Natural killer cell treated with Interleukin-12 subunit alpha and Interleukin-12 subunit beta and Interleukin-15 and Interleukin-18, amount 100 ng/mL, for 72 hours (primary cell): Measurements from ENCODE around the gene OR2D3. TPM values are rescaled to one million over a fixed set of nuclear protein-coding genes. Genes with fewer than 3 reads are reported as not detected.
A peak's percentile ranks its signal among the peaks of the same experiment; 100 is the strongest.
"Not testable (repeated sequence)": the region's sequence is repeated elsewhere in the genome, so short reads cannot be mapped to it uniquely, and the experiment has no call there.

ENCODE experiments used
- ATAC-seq, 2 donors: fragments of 150-1000 bp; cut with Tn5 transposase in 1 of 2; sonication (Bioruptor Pico), chemical (Tn5 transposase) in 1 of 2; 2 replicates each; pipeline ENCODE4 v1.10.0; 2021
- DNase-seq: peaks from one replicate; pipeline ENCODE4 v3.0.0; 2022; ENCODE audit warnings: low spot score
- H3K27ac Mint-ChIP-seq, 2 donors: 1 replicate in 1 of 2; 2 replicates in 1 of 2; pipeline ENCODE4 v1.8.0; 2022; ENCODE audit warnings: mixed read lengths in 2 of 2, mild to moderate bottlenecking in 1 of 2, moderate library complexity in 1 of 2
- H3K27me3 Mint-ChIP-seq, 2 donors: 1 replicate in 1 of 2; 2 replicates in 1 of 2; pipeline ENCODE4 v1.8.0; 2022; ENCODE audit warnings: mixed read lengths in 2 of 2
- H3K36me3 Mint-ChIP-seq: one replicate; pipeline ENCODE4 v1.8.0; 2022; ENCODE audit warnings: mixed read lengths
- H3K4me1 Mint-ChIP-seq, 2 donors: 1 replicate in 1 of 2; 2 replicates in 1 of 2; pipeline ENCODE4 v1.8.0; 2022; ENCODE audit warnings: low read depth in 2 of 2, mixed read lengths in 2 of 2, mild to moderate bottlenecking in 1 of 2
- H3K4me3 Mint-ChIP-seq: one replicate; pipeline ENCODE4 v1.8.0; 2022; ENCODE audit warnings: mixed read lengths
- H3K9me3 Mint-ChIP-seq: 2 replicates; pipeline ENCODE4 v1.8.0; 2022; ENCODE audit warnings: mixed read lengths
- total RNA-seq, 2 donors: library from RNA; stranded (reverse); gene quantifications; one replicate each; pipeline ENCODE4 v1.2.3, GENCODE V29; 2022

The OR2D3 gene
- total RNA-seq, 2 donors from 2014 or later: not detected

- not testable (repeated sequence) for ATAC-seq
Measured at GRCh38 chr11:6904804-6905203, 16.0 kb upstream of the OR2D3 start.

GRCh38 chr11:6911378-6911777 is 9.4 kb upstream of the OR2D3 start:
- no peak for DNase-seq
- no peaks in the 10 kb centered on the region for H3K4me1 Mint-ChIP-seq
- H3K27me3 Mint-ChIP-seq: no peaks in the 10 kb centered on the region
- ATAC-seq: no peak
- no peak overlapping the region for H3K27ac Mint-ChIP-seq
- no peaks in the 10 kb centered on the region for H3K36me3 Mint-ChIP-seq
- H3K4me3 Mint-ChIP-seq: no peak overlapping the region
- no peaks in the 10 kb centered on the region for H3K9me3 Mint-ChIP-seq

More at GRCh38 chr11:6904804-6905203, 16.0 kb upstream of the OR2D3 start:
- not testable (repeated sequence) for H3K9me3 Mint-ChIP-seq, H3K27ac Mint-ChIP-seq, H3K4me3 Mint-ChIP-seq, DNase-seq, H3K4me1 Mint-ChIP-seq, H3K36me3 Mint-ChIP-seq
- H3K27me3 Mint-ChIP-seq: peaks cover 5 to 27% of the 10 kb centered on the region in 2 donors

- H3K9me3 Mint-ChIP-seq: no peaks in the 10 kb centered on the region
- H3K4me3 Mint-ChIP-seq: no peak overlapping the region
Measured at GRCh38 chr11:6911948-6912347, 8.9 kb upstream of the OR2D3 start.

GRCh38 chr11:6919698-6920097 is 1.1 kb upstream of the OR2D3 start:
- peaks cover 16 to 40% of the 10 kb centered on the region in 2 donors for H3K27me3 Mint-ChIP-seq
- H3K4me3 Mint-ChIP-seq: no peak overlapping the region
- no peaks in the 10 kb centered on the region for H3K4me1 Mint-ChIP-seq
- no peaks in the 10 kb centered on the region for H3K36me3 Mint-ChIP-seq
- ATAC-seq (no peak), DNase-seq (no peak)
- peaks cover 7% of the 10 kb centered on the region for H3K9me3 Mint-ChIP-seq
- no peak overlapping the region for H3K27ac Mint-ChIP-seq

More at GRCh38 chr11:6911948-6912347, 8.9 kb upstream of the OR2D3 start:
- no peaks in the 10 kb centered on the region for H3K4me1 Mint-ChIP-seq
- H3K27ac Mint-ChIP-seq: no peak overlapping the region
- DNase-seq: no peak
- no peaks in the 10 kb centered on the region for H3K27me3 Mint-ChIP-seq
- ATAC-seq: no peak
- no peaks in the 10 kb centered on the region for H3K36me3 Mint-ChIP-seq

- Mint-ChIP-seq H3K9me3 (peaks cover 10% of the 10 kb centered on the region), H3K27me3 (peaks cover 37 to 63% of the 10 kb centered on the region in 2 donors), H3K4me3 (no peak overlapping the region), H3K4me1 (peaks cover 10 to 16% of the 10 kb centered on the region in 2 donors), H3K27ac (no peak overlapping the region), H3K36me3 (peaks cover 5% of the 10 kb centered on the region)
- DNase-seq (no peak), ATAC-seq (no peak)
Measured at GRCh38 chr11:6925007-6925577, 4.3 kb downstream of the OR2D3 start.

GRCh38 chr11:6925636-6926207 is 4.9 kb downstream of the OR2D3 start:
- DNase-seq (no peak), ATAC-seq (no peak)
- peaks cover 5% of the 10 kb centered on the region for H3K36me3 Mint-ChIP-seq
- H3K27me3 Mint-ChIP-seq: peaks cover 41 to 63% of the 10 kb centered on the region in 2 donors
- H3K27ac Mint-ChIP-seq: peak overlapping the region in 1 of 2 donors; percentile 2
- H3K9me3 Mint-ChIP-seq: peaks cover 10% of the 10 kb centered on the region
- peaks cover 10 to 16% of the 10 kb centered on the region in 2 donors for H3K4me1 Mint-ChIP-seq
- peak overlapping the region; percentile 50 for H3K4me3 Mint-ChIP-seq

- no peak for DNase-seq
- Mint-ChIP-seq H3K27me3 (peaks cover 35 to 59% of the 10 kb centered on the region in 2 donors), H3K27ac (peak within 1 kb of the TSS in 1 of 2 donors; percentile 2), H3K4me3 (peak within 1 kb of the TSS; percentile 50), H3K9me3 (peaks cover 6% of the 10 kb centered on the region), H3K4me1 (peaks cover 10 to 16% of the 10 kb centered on the region in 2 donors), H3K36me3 (peaks cover 5% of the 10 kb centered on the region)
- peak; percentile 70 to 83 for ATAC-seq
Measured at GRCh38 chr11:6926208-6927029, 5.6 kb downstream of the OR2D3 start, which contains the start of gene ZNF215. Gene ZNF215, plus strand, starts transcription at chr11:6926426. Its CDS starts 5,847 bp downstream, at chr11:6932273.

GRCh38 chr11:6927030-6927617 is 6.3 kb downstream of the OR2D3 start:
- ATAC-seq (no peak), DNase-seq (no peak)
- peaks cover 5% of the 10 kb centered on the region for H3K36me3 Mint-ChIP-seq
- H3K4me3 Mint-ChIP-seq: peak overlapping the region; percentile 50
- H3K27ac Mint-ChIP-seq: no peak overlapping the region
- peaks cover 10 to 16% of the 10 kb centered on the region in 2 donors for H3K4me1 Mint-ChIP-seq
- H3K27me3 Mint-ChIP-seq: peaks cover 32 to 54% of the 10 kb centered on the region in 2 donors
- peaks cover 2% of the 10 kb centered on the region for H3K9me3 Mint-ChIP-seq

- Mint-ChIP-seq H3K4me1 (peaks cover 10 to 16% of the 10 kb centered on the region in 2 donors), H3K4me3 (no peak overlapping the region), H3K36me3 (peaks cover 5% of the 10 kb centered on the region), H3K27ac (no peak overlapping the region), H3K9me3 (peaks cover 2% of the 10 kb centered on the region), H3K27me3 (peaks cover 34 to 38% of the 10 kb centered on the region in 2 donors)
- DNase-seq: no peak
- ATAC-seq: no peak
Measured at GRCh38 chr11:6928916-6929315, 8.1 kb downstream of the OR2D3 start.

- H3K27ac Mint-ChIP-seq: no peak overlapping the region
- H3K9me3 Mint-ChIP-seq: no peaks in the 10 kb centered on the region
- no peak overlapping the region for H3K4me3 Mint-ChIP-seq
- DNase-seq (no peak), ATAC-seq (no peak)
- H3K36me3 Mint-ChIP-seq: no peaks in the 10 kb centered on the region
- peaks cover 6 to 8% of the 10 kb centered on the region in 2 donors for H3K4me1 Mint-ChIP-seq
- peaks cover 21 to 26% of the 10 kb centered on the region in 2 donors for H3K27me3 Mint-ChIP-seq
Measured at GRCh38 chr11:6931146-6931713, 10.4 kb downstream of the OR2D3 start.

GRCh38 chr11:6932145-6932544 is 11.3 kb downstream of the OR2D3 start:
- Mint-ChIP-seq H3K27me3 (peaks cover 20 to 26% of the 10 kb centered on the region in 2 donors), H3K4me3 (no peak overlapping the region), H3K4me1 (peaks cover 6 to 8% of the 10 kb centered on the region in 2 donors), H3K36me3 (no peaks in the 10 kb centered on the region), H3K27ac (no peak overlapping the region), H3K9me3 (no peaks in the 10 kb centered on the region)
- DNase-seq: no peak
- ATAC-seq: no peak

- Mint-ChIP-seq H3K36me3 (no peaks in the 10 kb centered on the region), H3K27me3 (peaks cover 0 to 13% of the 10 kb centered on the region in 2 donors), H3K4me1 (no peaks in the 10 kb centered on the region), H3K27ac (no peak overlapping the region), H3K4me3 (no peak overlapping the region), H3K9me3 (peaks cover 2% of the 10 kb centered on the region)
- DNase-seq (no peak), ATAC-seq (no peak)
Measured at GRCh38 chr11:6941970-6942369, 21.2 kb downstream of the OR2D3 start.

- H3K4me3 Mint-ChIP-seq: no peak overlapping the region
- no peaks in the 10 kb centered on the region for H3K36me3 Mint-ChIP-seq
- peaks cover 0 to 13% of the 10 kb centered on the region in 2 donors for H3K27me3 Mint-ChIP-seq
- no peak overlapping the region for H3K27ac Mint-ChIP-seq
- no peak for ATAC-seq
- no peak for DNase-seq
- no peaks in the 10 kb centered on the region for H3K4me1 Mint-ChIP-seq
- H3K9me3 Mint-ChIP-seq: peaks cover 2% of the 10 kb centered on the region
Measured at GRCh38 chr11:6943131-6943530, 22.3 kb downstream of the OR2D3 start.
